ENCODE measurements around the gene LY6G6D. TPM values are rescaled to one million over a fixed set of nuclear protein-coding genes. Genes with fewer than 3 reads are reported as not detected.

LY6G6D gene
- total and polyA plus RNA-seq, 2 of the 13 experiments (the other 11 are each of a cell fraction or from before 2014, with no cell fraction given) = not detected

- no peak; the same call in 1 of the 2 replicates for TF ChIP-seq ZBTB7B (CRISPR knock-in tag; IDR thresholded peaks at IDR 0.05)
- TF ChIP-seq, protein P1, sequence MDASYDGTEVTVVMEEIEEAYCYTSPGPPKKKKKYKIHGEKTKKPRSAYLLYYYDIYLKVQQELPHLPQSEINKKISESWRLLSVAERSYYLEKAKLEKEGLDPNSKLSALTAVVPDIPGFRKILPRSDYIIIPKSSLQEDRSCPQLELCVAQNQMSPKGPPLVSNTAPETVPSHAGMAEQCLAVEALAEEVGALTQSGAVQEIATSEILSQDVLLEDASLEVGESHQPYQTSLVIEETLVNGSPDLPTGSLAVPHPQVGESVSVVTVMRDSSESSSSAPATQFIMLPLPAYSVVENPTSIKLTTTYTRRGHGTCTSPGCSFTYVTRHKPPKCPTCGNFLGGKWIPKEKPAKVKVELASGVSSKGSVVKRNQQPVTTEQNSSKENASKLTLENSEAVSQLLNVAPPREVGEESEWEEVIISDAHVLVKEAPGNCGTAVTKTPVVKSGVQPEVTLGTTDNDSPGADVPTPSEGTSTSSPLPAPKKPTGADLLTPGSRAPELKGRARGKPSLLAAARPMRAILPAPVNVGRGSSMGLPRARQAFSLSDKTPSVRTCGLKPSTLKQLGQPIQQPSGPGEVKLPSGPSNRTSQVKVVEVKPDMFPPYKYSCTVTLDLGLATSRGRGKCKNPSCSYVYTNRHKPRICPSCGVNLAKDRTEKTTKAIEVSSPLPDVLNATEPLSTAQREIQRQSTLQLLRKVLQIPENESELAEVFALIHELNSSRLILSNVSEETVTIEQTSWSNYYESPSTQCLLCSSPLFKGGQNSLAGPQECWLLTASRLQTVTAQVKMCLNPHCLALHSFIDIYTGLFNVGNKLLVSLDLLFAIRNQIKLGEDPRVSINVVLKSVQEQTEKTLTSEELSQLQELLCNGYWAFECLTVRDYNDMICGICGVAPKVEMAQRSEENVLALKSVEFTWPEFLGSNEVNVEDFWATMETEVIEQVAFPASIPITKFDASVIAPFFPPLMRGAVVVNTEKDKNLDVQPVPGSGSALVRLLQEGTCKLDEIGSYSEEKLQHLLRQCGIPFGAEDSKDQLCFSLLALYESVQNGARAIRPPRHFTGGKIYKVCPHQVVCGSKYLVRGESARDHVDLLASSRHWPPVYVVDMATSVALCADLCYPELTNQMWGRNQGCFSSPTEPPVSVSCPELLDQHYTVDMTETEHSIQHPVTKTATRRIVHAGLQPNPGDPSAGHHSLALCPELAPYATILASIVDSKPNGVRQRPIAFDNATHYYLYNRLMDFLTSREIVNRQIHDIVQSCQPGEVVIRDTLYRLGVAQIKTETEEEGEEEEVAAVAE (CRISPR knock-in tag; IDR thresholded peaks at IDR 0.05; ENCODE audit: borderline replicate concordance) = 0 out of 2 replicates have a peak, but pooled peaks have one; percentile 36
- TF ChIP-seq MXI1 (IDR thresholded peaks at IDR 0.05; ENCODE audit: borderline replicate concordance, low read depth, low read length) = peak; percentile 55; the same call in 1 of the 3 replicates
- TF ChIP-seq, protein P2, sequence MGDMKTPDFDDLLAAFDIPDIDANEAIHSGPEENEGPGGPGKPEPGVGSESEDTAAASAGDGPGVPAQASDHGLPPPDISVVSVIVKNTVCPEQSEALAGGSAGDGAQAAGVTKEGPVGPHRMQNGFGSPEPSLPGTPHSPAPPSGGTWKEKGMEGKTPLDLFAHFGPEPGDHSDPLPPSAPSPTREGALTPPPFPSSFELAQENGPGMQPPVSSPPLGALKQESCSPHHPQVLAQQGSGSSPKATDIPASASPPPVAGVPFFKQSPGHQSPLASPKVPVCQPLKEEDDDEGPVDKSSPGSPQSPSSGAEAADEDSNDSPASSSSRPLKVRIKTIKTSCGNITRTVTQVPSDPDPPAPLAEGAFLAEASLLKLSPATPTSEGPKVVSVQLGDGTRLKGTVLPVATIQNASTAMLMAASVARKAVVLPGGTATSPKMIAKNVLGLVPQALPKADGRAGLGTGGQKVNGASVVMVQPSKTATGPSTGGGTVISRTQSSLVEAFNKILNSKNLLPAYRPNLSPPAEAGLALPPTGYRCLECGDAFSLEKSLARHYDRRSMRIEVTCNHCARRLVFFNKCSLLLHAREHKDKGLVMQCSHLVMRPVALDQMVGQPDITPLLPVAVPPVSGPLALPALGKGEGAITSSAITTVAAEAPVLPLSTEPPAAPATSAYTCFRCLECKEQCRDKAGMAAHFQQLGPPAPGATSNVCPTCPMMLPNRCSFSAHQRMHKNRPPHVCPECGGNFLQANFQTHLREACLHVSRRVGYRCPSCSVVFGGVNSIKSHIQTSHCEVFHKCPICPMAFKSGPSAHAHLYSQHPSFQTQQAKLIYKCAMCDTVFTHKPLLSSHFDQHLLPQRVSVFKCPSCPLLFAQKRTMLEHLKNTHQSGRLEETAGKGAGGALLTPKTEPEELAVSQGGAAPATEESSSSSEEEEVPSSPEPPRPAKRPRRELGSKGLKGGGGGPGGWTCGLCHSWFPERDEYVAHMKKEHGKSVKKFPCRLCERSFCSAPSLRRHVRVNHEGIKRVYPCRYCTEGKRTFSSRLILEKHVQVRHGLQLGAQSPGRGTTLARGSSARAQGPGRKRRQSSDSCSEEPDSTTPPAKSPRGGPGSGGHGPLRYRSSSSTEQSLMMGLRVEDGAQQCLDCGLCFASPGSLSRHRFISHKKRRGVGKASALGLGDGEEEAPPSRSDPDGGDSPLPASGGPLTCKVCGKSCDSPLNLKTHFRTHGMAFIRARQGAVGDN (CRISPR knock-in tag; IDR thresholded peaks at IDR 0.05) = peak; percentile 71
- TF ChIP-seq HMGXB4 (CRISPR knock-in tag; IDR thresholded peaks at IDR 0.05; ENCODE audit: borderline replicate concordance in 1 of 2, low read depth in 1 of 2) = peak in 1 of 2 experiments; percentile 91; a peak in 2 of 4 replicates
- peak; percentile 44; the same call in 1 of the 2 replicates for TF ChIP-seq YEATS2 (CRISPR knock-in tag; IDR thresholded peaks at IDR 0.05; ENCODE audit: borderline replicate concordance)
- peak; percentile 68; the same call in 1 of the 2 replicates for TF ChIP-seq KDM2A (CRISPR knock-in tag; IDR thresholded peaks at IDR 0.05; ENCODE audit: borderline replicate concordance, low read depth)
- TF ChIP-seq ZFY (CRISPR knock-in tag; IDR thresholded peaks at IDR 0.05) = no peak
- peak; percentile 74; the same call in 1 of the 2 replicates for TF ChIP-seq CBX5 (CRISPR knock-in tag; IDR thresholded peaks at IDR 0.05; ENCODE audit: borderline replicate concordance)
- TF ChIP-seq RAD21 (CRISPR knock-in tag; IDR thresholded peaks at IDR 0.05) = peak; percentile 88
- TF ChIP-seq MTA1 (CRISPR knock-in tag; IDR thresholded peaks at IDR 0.05; ENCODE audit: borderline replicate concordance) = peak; percentile 51; the same call in 1 of the 2 replicates
- peak; percentile 86 for TF ChIP-seq TEAD3 (CRISPR knock-in tag; optimal IDR thresholded peaks at IDR 0.05; ENCODE audit: borderline replicate concordance)
- peak; percentile 47; the same call in 1 of the 2 replicates for TF ChIP-seq RXRA (CRISPR knock-in tag; IDR thresholded peaks at IDR 0.05)
- peak; percentile 56; the same call in 1 of the 2 replicates for TF ChIP-seq HDAC2 (CRISPR knock-in tag; IDR thresholded peaks at IDR 0.05)
- peak; percentile 52; the same call in 1 of the 2 replicates for TF ChIP-seq NRL (CRISPR knock-in tag; IDR thresholded peaks at IDR 0.05; ENCODE audit: borderline replicate concordance)
- TF ChIP-seq ERF (CRISPR knock-in tag; IDR thresholded peaks at IDR 0.05) = peak; percentile 58; the same call in 1 of the 2 replicates
- TF ChIP-seq XRCC5 (optimal IDR thresholded peaks at IDR 0.05; ENCODE audit: low read length) = peak; percentile 99
- peak; percentile 37; the same call in 1 of the 2 replicates for TF ChIP-seq CEBPG (CRISPR knock-in tag; IDR thresholded peaks at IDR 0.05)
- 0 out of 2 replicates have a peak, but pooled peaks have one; percentile 27 for TF ChIP-seq KMT2A (CRISPR knock-in tag; IDR thresholded peaks at IDR 0.05)
These were observed 2.5 kb downstream of the LY6G6D start (continued) for GRCh38 chr6:31717499-31718222.

Data from HepG2 (cell line).